Testis (tissue), 3 donors: Measurements from ENCODE around the gene GRIA4. TPM values are rescaled to one million over a fixed set of nuclear protein-coding genes. Genes with fewer than 3 reads are reported as not detected.

Experiments
- DNase-seq: peaks from one replicate; pipeline ENCODE4 v3.0.0-alpha.2; 2019
- H3K27ac ChIP-seq, 2 donors: fragments of 200-600 bp; sonication (generic); one replicate each; pipeline ENCODE4 v1.5.1; 2019
- H3K27me3 ChIP-seq: fragments of 200-600 bp; sonication (generic); one replicate; pipeline ENCODE4 v1.5.1; 2019
- H3K36me3 ChIP-seq: fragments of 200-600 bp; sonication (generic); one replicate; pipeline ENCODE4 v1.5.1; 2017; ENCODE audit warnings: low read depth; ENCODE audit errors: missing control alignments
- H3K4me1 ChIP-seq: fragments of 200-600 bp; sonication (generic); one replicate; pipeline ENCODE4 v1.5.1; 2019
- H3K4me3 ChIP-seq, 2 donors: fragments of 200-600 bp; sonication (generic); one replicate each; pipeline ENCODE4 v1.5.1; 2017 to 2019
- H3K9me3 ChIP-seq: fragments of 200-600 bp; sonication (generic); one replicate; pipeline ENCODE4 v1.5.1; 2017
- CTCF ChIP-seq, 3 experiments: fragments of 450-650 bp in 2 of 3; fragments of 200-600 bp in 1 of 3; sonication (generic) in 1 of 3; IDR thresholded peaks; one replicate each; pipeline ENCODE4 v1.5.1; 2016 to 2019; ENCODE audit warnings: antibody characterized with exemption in 3 of 3, mild to moderate bottlenecking in 2 of 3, moderate library complexity in 1 of 3
- POLR2A ChIP-seq: fragments of 450-650 bp; IDR thresholded peaks from one replicate; pipeline ENCODE4 v1.6.1; 2017; ENCODE audit warnings: antibody characterized with exemption, mild to moderate bottlenecking, moderate library complexity
- WGBS, 2 donors: methylation state at CpG; one replicate each; pipeline ENCODE4 v1.1.5; 2018; 5-methylcytosine and 5-hydroxymethylcytosine counted together
- intact Hi-C: fragments of 100-400 bp; cut with DNase I; formaldehyde crosslinking; loops from one replicate; pipeline ENCODE4 v1.15.1; 2023; ENCODE audit warnings: low total_unique reads
- polyA plus RNA-seq: library from polyadenylated mRNA; stranded (reverse); fragments of 350-450 nt; fragmentation: Illumina TruSeq; extraction: RNeasy Lipid Tissue Mini Kit (QIAGEN cat#74804); gene quantifications from one replicate; pipeline ENCODE4 v1.2.3, GENCODE V29; 2014; ENCODE audit warnings: low read depth, low replicate concordance; ENCODE audit not compliant: insufficient read depth
- total RNA-seq, 2 donors: library from RNA; depleted of rRNA; stranded (reverse); fragments of >200 nt; gene quantifications; one replicate each; pipeline ENCODE4 v1.2.3, GENCODE V29; 2016

The GRIA4 gene
- total and polyA plus RNA-seq, 3 donors from 2014 or later, result 0.08 to 1.1 (median 0.18) TPM

DNA sequence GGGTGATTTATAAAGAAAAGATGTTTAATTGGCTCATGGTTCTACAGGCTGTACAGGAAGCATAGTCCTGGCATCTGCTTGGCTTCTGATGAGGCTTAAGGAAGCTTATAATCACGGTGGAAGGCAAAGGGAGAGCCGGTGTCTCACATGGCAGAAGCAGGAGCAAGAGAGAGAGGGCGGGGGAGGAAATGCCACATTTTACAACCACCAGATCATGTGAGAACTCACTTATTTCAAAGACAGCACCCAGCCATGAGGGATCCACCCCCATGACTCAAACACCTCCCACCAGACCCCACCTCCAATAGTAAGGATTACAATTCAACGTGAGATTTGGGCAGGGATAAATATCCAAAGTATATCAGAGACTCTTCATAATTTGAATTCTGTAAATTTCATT lies 211.5 kb downstream of the GRIA4 start:
- H3K27me3 ChIP-seq, result no peaks in the 10 kb centered on the region
- no peak overlapping the region for H3K27ac ChIP-seq
- H3K4me3 ChIP-seq, result no peak overlapping the region
- intact Hi-C loops, result no loop called here
- 62 to 71% methylated on average over 4 of the region's 4 CpGs for WGBS, 2 donors
- no peaks in the 10 kb centered on the region for H3K9me3 ChIP-seq
- DNase-seq, result no peak
- no peaks in the 10 kb centered on the region for H3K4me1 ChIP-seq
- no peaks in the 10 kb centered on the region for H3K36me3 ChIP-seq
- no peak for TF ChIP-seq CTCF (IDR thresholded peaks at IDR 0.05)
- no peak for TF ChIP-seq POLR2A

DNA sequence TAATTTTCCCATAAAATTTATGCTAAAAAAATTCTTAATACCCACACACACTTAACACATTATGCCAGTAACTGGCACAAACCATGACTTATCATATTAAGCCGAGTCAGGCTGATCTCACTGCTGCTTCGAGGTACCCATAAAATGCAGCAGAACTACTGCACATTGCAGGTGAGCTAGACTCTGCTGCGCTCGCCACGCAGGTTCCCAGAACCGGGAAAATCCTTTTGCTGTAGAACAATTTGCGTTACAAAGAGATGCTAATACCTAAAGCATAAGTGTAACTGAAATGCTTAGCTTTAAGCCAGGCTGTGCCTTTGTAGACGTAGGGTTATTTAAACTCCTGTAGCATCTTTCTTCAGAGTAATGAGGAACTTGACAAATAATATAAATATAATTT lies 211.9 kb downstream of the GRIA4 start:
- H3K9me3 ChIP-seq, result no peaks in the 10 kb centered on the region
- intact Hi-C loops, result no loop called here
- no peaks in the 10 kb centered on the region for H3K4me1 ChIP-seq
- no peak overlapping the region for H3K27ac ChIP-seq
- no peak overlapping the region for H3K4me3 ChIP-seq
- no peaks in the 10 kb centered on the region for H3K27me3 ChIP-seq
- no peaks in the 10 kb centered on the region for H3K36me3 ChIP-seq
- TF ChIP-seq POLR2A (no peak), CTCF (IDR thresholded peaks at IDR 0.05) (no peak)
- DNase-seq, result no peak
- 77 to 82% methylated on average over 8 of the region's 8 CpGs for WGBS, 2 donors

GRCh38 chr11:105823495-105824033 lies 213.7 kb downstream of the GRIA4 start:
- WGBS, 2 donors, result 79 to 87% methylated on average over 2 of the region's 2 CpGs
- TF ChIP-seq POLR2A (no peak), CTCF (IDR thresholded peaks at IDR 0.05) (no peak)
- H3K4me1 ChIP-seq, result no peaks in the 10 kb centered on the region
- no peak overlapping the region for H3K4me3 ChIP-seq
- intact Hi-C loops, result no loop called here
- no peak overlapping the region for H3K27ac ChIP-seq
- DNase-seq, result no peak
- H3K27me3 ChIP-seq, result no peaks in the 10 kb centered on the region
- H3K36me3 ChIP-seq, result no peaks in the 10 kb centered on the region
- no peaks in the 10 kb centered on the region for H3K9me3 ChIP-seq

GRCh38 chr11:105824457-105825013 lies 214.7 kb downstream of the GRIA4 start:
- no peak for DNase-seq
- no peaks in the 10 kb centered on the region for H3K9me3 ChIP-seq
- no peaks in the 10 kb centered on the region for H3K36me3 ChIP-seq
- no peak for TF ChIP-seq POLR2A
- no peak for TF ChIP-seq CTCF (IDR thresholded peaks at IDR 0.05)
- intact Hi-C loops, result no loop called here
- no peaks in the 10 kb centered on the region for H3K27me3 ChIP-seq
- 85% methylated on average over 10 of the region's 10 CpGs for WGBS, 2 donors
- H3K27ac ChIP-seq, result no peak overlapping the region
- H3K4me1 ChIP-seq, result no peaks in the 10 kb centered on the region
- no peak overlapping the region for H3K4me3 ChIP-seq

GRCh38 chr11:105825141-105825540 lies 215.3 kb downstream of the GRIA4 start:
- Histone ChIP-seq H3K4me1 (no peaks in the 10 kb centered on the region), H3K27me3 (no peaks in the 10 kb centered on the region), H3K4me3 (no peak overlapping the region), H3K9me3 (no peaks in the 10 kb centered on the region), H3K27ac (no peak overlapping the region), H3K36me3 (no peaks in the 10 kb centered on the region)
- DNase-seq, result no peak
- intact Hi-C loops, result no loop called here
- WGBS, 2 donors, result 83 to 97% methylated on average over 1 of the region's 1 CpG
- TF ChIP-seq CTCF (IDR thresholded peaks at IDR 0.05), result no peak
- TF ChIP-seq POLR2A, result no peak
